ENCODE results near the gene CXorf49B.
"Not testable (repeated sequence)": the region's sequence is repeated elsewhere in the genome, so short reads cannot be mapped to it uniquely, and the experiment has no call there.

CXorf49B gene

DNA sequence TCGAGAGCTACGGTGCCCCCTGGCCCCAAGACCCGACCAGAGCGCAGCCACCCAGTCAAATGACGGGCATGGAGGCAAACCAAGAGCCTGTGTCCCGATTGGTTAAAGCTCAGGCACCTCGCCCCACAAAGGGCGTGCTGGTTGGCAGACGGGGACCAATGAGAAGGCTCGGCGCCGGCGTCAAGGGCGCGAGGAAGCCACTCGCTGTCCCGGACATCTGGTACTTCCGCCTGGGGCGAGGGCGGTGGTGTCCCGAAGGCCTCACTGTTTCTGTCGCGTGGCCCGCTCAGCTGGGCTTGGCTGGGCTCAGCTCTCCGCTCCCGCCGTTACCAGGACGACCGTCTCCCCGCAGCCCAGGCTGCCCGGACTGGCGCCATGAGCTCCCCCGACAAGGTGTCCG is at the start of gene CXorf49B:
TSS of gene CXorf49B (plus strand) at position 301 of the 400 bp plus-strand sequence. CDS start at position 376, 75 bp downstream.
- in situ Hi-C loops (cut with MboI; ENCODE audit: low pct_unique_long_range_greater_than_20kb, low sequenced_read_pairs); DNase-seq: not testable (repeated sequence)

DNA sequence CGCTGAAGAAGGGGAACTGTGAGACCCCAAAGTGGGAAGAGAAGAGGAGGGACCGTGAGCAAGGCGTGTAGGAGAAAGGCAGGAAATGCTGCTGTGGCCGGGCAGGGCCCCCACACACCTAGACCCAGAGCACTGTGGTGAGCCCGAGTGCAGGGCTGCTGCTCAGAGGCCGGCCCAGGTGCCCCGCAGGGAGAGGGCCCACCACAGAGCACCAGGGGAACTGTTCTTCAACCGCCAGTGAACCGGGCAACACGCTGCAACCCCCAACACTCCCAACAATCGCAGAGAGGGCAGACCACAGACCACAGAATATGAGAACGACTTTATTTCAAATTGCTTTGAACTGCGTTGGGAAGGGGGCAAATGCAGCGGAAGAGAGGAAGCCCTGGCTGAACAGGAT is 49.1 kb upstream of the CXorf49B start:
- in situ Hi-C loops (cut with MboI; ENCODE audit: low pct_unique_long_range_greater_than_20kb, low sequenced_read_pairs) = not testable (repeated sequence)

DNA sequence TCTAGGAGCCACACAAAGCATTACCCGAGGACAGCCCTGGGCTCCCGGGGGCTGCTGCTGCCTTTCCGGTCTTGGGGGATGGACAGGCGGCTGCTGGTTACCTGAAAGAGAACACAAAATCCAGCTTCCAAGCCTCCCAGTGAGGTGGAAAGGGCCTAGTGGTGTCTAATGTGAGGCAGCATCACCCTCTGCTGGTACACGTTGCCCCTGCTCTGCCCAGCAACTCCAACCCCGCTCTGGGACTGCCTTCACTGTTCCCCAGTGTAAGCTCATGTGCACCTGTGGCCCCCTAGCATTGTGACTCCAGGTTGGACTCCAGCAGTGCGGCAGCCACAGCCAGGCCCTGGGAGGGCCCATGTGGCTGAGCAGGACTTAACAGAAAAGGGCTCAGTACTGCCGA is 47.6 kb upstream of the CXorf49B start:
- in situ Hi-C loops (cut with MboI; ENCODE audit: low pct_unique_long_range_greater_than_20kb, low sequenced_read_pairs); DNase-seq: not testable (repeated sequence)

More for the DNA sequence above, 49.1 kb upstream of the CXorf49B start:
- DNase-seq = not testable (repeated sequence)

DNA sequence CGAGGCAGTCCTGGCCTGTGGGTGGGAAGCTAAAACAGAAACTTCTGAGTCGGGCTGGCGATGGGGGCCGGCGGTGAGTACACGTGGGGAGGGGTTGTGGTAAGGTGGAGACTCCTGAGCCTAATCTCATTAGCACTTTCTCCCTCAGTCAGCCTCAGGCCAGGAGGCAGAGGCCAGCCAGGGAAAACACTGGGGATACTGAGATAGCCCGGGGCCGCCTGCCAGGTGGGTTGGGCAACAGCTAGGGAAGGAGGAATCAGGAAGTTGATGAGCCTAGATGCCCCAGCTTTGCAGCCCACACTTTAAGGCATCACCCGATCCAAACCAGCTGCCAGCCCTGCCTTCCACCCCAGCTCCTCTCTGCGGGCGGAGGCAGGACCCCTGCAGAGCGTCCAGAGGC is 46.8 kb upstream of the CXorf49B start:
- DNase-seq; in situ Hi-C loops (cut with MboI; ENCODE audit: low pct_unique_long_range_greater_than_20kb, low sequenced_read_pairs): not testable (repeated sequence)

DNA sequence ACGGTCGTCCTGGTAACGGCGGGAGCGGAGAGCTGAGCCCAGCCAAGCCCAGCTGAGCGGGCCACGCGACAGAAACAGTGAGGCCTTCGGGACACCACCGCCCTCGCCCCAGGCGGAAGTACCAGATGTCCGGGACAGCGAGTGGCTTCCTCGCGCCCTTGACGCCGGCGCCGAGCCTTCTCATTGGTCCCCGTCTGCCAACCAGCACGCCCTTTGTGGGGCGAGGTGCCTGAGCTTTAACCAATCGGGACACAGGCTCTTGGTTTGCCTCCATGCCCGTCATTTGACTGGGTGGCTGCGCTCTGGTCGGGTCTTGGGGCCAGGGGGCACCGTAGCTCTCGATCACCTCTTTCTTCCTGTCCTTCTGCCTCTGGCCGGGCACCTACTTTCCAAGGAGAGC is 45.0 kb upstream of the CXorf49B start, which contains the start of gene CXorf49:
TSS of gene CXorf49 (minus strand) at position 101 of the 400 bp plus-strand sequence. CDS start 134 bp downstream, outside the sequence.
- DNase-seq; in situ Hi-C loops (cut with MboI; ENCODE audit: low pct_unique_long_range_greater_than_20kb, low sequenced_read_pairs): not testable (repeated sequence)

DNA sequence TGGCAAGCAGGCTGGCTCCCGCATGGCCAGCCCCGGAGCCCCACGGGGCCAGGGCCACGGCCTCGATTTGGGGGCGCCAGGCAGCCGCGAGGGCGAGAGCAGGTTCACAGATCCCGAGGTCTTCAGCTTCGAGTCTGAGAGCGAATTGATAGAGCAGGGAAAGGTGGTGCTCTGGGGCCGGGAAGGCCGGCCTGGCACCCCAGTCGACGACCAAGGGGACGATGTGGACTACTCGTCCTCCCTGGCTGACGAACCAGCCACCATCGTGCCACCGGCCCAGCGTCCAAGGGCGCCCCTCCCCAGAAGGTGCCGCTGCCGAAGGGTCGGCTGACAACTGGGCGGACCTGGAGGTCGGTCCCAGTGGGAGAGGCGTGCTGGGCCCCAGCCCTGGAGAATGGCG is 44.0 kb upstream of the CXorf49B start:
- in situ Hi-C loops (cut with MboI; ENCODE audit: low pct_unique_long_range_greater_than_20kb, low sequenced_read_pairs); DNase-seq: not testable (repeated sequence)

DNA sequence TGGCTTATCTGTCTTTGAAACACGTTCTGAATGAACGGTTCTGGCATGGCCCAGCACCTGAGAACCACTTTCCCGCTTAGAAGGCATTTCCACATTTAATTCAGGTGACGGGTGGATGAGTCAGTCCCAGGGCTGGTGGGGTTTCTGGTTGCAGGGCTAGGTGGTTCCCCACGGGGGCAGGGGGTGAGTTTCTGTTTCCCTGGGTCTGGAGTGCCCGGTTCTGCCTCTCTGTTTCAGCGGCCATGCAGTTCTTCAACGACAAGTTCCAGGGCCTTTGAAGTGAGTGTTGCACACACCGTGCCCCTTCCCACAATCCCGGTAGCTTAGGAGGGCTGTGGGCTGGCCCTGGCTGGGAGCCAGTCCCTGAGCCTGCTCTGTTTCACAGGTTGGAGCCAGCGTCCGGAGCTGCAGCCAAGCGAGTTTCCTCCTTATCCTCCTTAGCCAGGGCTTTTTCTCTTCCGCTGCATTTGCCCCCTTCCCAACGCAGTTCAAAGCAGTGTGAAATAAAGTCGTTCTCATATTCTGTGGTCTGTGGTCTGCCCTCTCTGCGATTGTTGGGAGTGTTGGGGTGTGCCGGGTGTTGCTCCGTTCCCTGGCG is 42.8 kb upstream of the CXorf49B start:
- DNase-seq; in situ Hi-C loops (cut with MboI; ENCODE audit: low pct_unique_long_range_greater_than_20kb, low sequenced_read_pairs): not testable (repeated sequence)

DNA sequence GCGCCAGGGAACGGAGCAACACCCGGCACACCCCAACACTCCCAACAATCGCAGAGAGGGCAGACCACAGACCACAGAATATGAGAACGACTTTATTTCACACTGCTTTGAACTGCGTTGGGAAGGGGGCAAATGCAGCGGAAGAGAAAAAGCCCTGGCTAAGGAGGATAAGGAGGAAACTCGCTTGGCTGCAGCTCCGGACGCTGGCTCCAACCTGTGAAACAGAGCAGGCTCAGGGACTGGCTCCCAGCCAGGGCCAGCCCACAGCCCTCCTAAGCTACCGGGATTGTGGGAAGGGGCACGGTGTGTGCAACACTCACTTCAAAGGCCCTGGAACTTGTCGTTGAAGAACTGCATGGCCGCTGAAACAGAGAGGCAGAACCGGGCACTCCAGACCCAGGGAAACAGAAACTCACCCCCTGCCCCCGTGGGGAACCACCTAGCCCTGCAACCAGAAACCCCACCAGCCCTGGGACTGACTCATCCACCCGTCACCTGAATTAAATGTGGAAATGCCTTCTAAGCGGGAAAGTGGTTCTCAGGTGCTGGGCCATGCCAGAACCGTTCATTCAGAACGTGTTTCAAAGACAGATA is 2.4 kb upstream of the CXorf49B start:
- DNase-seq; in situ Hi-C loops (cut with MboI; ENCODE audit: low pct_unique_long_range_greater_than_20kb, low sequenced_read_pairs): not testable (repeated sequence)

DNA sequence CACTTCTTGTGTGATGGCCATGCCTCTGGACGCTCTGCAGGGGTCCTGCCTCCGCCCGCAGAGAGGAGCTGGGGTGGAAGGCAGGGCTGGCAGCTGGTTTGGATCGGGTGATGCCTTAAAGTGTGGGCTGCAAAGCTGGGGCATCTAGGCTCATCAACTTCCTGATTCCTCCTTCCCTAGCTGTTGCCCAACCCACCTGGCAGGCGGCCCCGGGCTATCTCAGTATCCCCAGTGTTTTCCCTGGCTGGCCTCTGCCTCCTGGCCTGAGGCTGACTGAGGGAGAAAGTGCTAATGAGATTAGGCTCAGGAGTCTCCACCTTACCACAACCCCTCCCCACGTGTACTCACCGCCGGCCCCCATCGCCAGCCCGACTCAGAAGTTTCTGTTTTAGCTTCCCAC is 1.7 kb downstream of the CXorf49B start:
- DNase-seq; in situ Hi-C loops (cut with MboI; ENCODE audit: low pct_unique_long_range_greater_than_20kb, low sequenced_read_pairs): not testable (repeated sequence)

DNA sequence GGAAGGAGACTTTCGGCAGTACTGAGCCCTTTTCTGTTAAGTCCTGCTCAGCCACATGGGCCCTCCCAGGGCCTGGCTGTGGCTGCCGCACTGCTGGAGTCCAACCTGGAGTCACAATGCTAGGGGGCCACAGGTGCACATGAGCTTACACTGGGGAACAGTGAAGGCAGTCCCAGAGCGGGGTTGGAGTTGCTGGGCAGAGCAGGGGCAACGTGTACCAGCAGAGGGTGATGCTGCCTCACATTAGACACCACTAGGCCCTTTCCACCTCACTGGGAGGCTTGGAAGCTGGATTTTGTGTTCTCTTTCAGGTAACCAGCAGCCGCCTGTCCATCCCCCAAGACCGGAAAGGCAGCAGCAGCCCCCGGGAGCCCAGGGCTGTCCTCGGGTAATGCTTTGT is 2.5 kb downstream of the CXorf49B start:
- DNase-seq; in situ Hi-C loops (cut with MboI; ENCODE audit: low pct_unique_long_range_greater_than_20kb, low sequenced_read_pairs): not testable (repeated sequence)

DNA sequence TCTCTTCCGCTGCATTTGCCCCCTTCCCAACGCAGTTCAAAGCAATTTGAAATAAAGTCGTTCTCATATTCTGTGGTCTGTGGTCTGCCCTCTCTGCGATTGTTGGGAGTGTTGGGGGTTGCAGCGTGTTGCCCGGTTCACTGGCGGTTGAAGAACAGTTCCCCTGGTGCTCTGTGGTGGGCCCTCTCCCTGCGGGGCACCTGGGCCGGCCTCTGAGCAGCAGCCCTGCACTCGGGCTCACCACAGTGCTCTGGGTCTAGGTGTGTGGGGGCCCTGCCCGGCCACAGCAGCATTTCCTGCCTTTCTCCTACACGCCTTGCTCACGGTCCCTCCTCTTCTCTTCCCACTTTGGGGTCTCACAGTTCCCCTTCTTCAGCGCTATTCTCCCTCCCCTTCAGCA is 4.0 kb downstream of the CXorf49B start:
- DNase-seq; in situ Hi-C loops (cut with MboI; ENCODE audit: low pct_unique_long_range_greater_than_20kb, low sequenced_read_pairs): not testable (repeated sequence)

DNA sequence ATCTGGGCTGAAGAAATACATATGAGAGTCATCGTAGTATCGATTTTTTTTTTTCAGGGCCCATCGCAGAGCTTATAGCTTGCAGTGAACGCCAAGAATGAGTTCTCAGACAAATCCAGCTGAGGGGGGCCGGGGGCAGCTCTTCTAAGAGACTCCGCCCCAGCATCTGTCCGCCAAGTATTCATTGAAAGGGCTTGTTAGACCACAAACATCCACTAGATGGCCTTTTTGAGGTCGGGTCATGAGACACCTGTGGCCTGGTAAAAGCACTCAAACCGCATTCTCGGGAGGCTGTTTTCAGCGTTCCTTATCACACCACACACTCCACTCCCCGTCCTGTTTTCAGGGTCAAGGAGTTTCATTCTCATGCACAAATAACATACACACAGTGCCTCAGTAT is 15.2 kb downstream of the CXorf49B start:
- DNase-seq; in situ Hi-C loops (cut with MboI; ENCODE audit: low pct_unique_long_range_greater_than_20kb, low sequenced_read_pairs): not testable (repeated sequence)

DNA sequence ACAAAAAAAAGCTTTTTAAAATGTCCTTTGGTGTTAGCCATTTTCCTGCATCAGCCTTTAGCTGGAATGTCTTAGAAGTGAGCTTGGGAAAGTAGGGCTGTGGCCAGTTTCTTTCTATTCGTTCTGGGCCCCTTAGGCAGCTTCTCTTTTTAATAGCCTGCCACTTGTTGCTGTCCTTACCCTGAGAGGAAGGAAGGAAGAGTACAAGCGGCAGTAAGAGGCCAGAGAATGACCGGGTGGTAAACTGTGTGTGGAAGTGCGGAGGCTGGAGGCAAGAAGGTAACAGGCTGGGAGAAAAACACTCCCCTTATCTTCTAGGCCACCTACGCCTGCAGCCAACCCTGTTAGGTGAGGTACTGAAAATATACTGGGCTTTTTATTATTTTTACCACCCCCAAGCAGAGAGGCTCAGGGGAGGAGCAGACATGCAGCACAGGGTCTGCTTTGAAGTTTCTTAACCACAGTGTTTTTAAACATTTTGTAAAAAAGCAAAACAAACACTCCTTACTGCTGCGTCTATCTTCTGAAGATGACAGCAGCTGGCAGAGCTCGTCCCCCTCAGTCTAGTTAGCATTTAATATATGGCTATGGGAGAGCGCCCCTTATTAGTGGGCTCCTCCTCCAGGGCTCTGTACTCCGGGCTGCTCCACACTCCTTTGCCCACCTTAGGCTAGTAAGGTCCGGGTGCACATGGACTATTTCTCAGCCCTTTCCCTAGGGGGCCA is 19.2 kb downstream of the CXorf49B start:
- in situ Hi-C loops (cut with MboI; ENCODE audit: low pct_unique_long_range_greater_than_20kb, low sequenced_read_pairs); DNase-seq: not testable (repeated sequence)

DNA sequence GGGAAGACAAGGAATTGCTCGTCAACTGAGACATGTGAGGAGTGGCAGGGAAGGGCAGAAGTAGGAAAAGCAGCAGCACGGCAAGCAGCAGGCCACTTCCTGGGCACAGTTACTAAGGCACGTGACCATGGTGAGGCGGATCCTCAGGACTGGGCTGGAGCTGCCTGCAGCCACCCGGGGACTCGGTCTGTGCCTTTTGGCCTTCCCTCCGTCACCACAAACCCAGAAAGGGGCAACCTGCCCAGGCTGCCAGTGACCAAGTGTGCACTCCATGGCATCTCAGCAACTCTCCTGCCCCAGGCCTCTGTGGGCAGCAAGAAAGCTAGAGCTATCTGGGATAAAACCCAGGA is 19.8 kb downstream of the CXorf49B start:
- DNase-seq; in situ Hi-C loops (cut with MboI; ENCODE audit: low pct_unique_long_range_greater_than_20kb, low sequenced_read_pairs): not testable (repeated sequence)

DNA sequence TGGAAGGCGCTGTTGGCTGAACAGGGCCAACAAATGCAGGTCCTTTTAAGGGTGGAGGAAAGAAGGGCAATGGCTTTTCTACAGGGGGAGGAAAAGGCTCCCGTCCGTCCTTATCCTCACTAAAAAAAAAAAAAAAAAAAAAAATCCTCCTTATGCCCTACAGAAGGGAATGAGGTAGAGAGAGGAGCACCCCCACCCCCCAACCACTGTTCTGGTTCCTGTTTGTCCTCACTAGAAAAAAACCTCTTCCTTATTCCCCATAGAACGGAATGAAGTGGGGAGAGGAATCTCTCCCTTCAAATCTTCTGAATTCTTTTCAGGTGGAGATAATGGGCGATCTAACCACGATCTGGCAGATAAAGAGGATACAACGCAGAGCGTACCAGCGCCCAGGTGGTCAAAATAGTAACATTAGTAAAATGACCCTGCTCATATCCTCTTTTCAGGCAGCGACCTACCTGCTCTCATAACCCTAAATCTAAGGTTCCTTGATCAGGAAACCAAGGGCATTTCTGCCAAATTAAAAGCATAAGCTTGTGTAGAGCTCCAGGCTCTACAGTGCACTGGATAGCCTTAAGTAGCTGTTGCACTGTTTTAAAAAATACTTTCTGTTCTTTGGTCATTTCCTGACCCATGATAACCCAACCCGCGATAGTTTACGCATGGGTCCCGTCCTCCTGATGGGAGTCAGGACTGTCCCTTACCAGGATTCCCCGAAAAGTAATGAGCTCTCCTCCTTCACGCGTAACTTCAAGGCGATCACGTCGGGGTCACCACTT is 20.6 kb downstream of the CXorf49B start:
- in situ Hi-C loops (cut with MboI; ENCODE audit: low pct_unique_long_range_greater_than_20kb, low sequenced_read_pairs); DNase-seq: not testable (repeated sequence)

DNA sequence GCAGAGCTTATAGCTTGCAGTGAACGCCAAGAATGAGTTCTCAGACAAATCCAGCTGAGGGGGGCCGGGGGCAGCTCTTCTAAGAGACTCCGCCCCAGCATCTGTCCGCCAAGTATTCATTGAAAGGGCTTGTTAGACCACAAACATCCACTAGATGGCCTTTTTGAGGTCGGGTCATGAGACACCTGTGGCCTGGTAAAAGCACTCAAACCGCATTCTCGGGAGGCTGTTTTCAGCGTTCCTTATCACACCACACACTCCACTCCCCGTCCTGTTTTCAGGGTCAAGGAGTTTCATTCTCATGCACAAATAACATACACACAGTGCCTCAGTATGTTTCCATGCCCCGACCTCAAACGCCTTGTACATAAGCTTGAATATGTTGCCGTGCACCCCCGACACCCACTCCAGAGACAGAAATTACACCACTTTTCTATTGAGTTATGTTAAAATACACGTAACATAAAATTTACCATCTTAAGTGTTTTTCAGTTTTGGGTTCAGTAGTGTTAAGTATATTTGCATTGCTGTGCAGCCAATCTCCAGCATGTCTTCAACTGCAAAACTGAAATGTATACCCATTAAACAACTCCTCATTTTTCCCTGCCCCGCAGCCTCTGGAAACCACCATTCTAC is 21.3 kb downstream of the CXorf49B start:
- in situ Hi-C loops (cut with MboI; ENCODE audit: low pct_unique_long_range_greater_than_20kb, low sequenced_read_pairs); DNase-seq: not testable (repeated sequence)

DNA sequence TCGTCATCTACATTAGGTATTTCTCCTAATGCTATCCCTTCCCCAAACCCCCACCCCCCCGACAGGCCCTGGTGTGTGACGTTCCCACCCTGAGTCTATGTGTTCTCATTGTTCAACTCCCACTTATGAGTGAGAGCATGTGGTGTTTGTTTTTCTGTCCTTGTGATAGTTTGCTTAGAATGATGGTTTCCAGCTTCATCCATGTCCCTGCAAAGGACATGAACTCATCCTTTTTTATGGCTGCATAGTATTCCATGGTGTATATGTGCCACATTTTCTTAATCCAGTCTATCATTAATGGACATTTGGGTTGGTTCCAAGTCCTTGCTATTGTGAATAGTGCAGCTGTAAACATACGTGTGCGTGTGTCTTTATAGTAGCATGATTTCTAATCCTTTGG is 43.3 kb downstream of the CXorf49B start:
- DNase-seq; in situ Hi-C loops (cut with MboI; ENCODE audit: low pct_unique_long_range_greater_than_20kb, low sequenced_read_pairs): not testable (repeated sequence)

DNA sequence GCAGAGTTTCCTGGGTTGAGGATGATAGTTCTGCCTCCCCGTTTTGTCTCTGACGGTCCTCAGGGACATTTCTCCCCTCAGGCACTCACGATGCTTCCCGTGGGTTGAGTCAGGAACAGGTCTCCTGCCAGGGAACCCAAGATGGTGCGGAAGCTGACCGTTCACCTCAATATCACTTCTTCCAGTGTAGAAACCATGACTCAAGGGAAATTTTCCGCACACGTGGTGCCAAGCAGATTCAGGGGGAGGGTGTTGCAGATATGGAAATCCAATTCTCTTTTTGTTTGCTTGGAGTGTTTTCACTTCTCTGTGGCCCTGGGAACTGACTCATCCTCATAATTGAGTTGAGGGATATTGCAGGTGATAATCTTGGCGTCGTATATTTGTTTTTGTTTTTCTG is 46.7 kb downstream of the CXorf49B start:
- in situ Hi-C loops (cut with MboI; ENCODE audit: low pct_unique_long_range_greater_than_20kb, low sequenced_read_pairs) = no loop called here
- DNase-seq = no peak
